ENCODE data around the gene PIN1. TPM values are rescaled to one million over a fixed set of nuclear protein-coding genes. Genes with fewer than 3 reads are reported as not detected.
"Not testable (repeated sequence)": the region's sequence is repeated elsewhere in the genome, so short reads cannot be mapped to it uniquely, and the experiment has no call there.

PIN1 gene
- total RNA-seq, 6 experiments from 2014 or later: 19.9 to 54.5 (median 24.8) TPM

DNA sequence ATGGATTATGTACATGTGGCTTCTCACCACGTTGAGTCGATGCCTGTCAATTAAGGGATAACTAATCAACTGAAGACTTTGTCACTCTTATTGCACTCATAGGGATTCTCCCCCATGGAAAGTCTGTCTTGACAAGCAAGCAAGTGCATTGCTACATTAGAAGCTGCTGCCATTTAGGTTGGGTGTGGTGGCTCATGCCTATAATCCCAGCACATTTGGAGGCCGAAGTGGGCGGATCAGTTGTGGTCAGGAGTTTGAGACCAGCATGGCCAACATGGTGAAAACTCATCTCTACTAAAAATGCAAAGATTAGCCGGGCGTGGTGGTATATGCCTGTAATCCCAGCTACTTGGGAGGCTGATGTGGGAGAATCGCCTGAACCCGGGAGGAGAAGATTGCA lies 48.3 kb upstream of the PIN1 start:
- Histone ChIP-seq H3K36me3 (no peaks in the 10 kb centered on the region), H3K27ac (peak overlapping the region in 1 of 3 donors; percentile 90), H3K4me3 (no peak overlapping the region), H3K4me1 (peaks cover 0 to 16% (median 2%) of the 10 kb centered on the region in 4 donors), H3K27me3 (no peaks in the 10 kb centered on the region), H3K9me3 (no peaks in the 10 kb centered on the region)
- ATAC-seq: no peak
- no peak for DNase-seq
- intact Hi-C loops (cut with DNase I): loop anchor here (5.0 kb wide), 2 partner anchors 160 to 165 kb away; partner anchors contain the start of gene ZNF561 (in 1 of the 2)
- WGBS (ENCODE audit: insufficient coverage, low coverage, low lambda C conversion rate, missing lambda C conversion rate): 93% methylated on average over 4 of the region's 8 CpGs
- TF ChIP-seq, protein P1, sequence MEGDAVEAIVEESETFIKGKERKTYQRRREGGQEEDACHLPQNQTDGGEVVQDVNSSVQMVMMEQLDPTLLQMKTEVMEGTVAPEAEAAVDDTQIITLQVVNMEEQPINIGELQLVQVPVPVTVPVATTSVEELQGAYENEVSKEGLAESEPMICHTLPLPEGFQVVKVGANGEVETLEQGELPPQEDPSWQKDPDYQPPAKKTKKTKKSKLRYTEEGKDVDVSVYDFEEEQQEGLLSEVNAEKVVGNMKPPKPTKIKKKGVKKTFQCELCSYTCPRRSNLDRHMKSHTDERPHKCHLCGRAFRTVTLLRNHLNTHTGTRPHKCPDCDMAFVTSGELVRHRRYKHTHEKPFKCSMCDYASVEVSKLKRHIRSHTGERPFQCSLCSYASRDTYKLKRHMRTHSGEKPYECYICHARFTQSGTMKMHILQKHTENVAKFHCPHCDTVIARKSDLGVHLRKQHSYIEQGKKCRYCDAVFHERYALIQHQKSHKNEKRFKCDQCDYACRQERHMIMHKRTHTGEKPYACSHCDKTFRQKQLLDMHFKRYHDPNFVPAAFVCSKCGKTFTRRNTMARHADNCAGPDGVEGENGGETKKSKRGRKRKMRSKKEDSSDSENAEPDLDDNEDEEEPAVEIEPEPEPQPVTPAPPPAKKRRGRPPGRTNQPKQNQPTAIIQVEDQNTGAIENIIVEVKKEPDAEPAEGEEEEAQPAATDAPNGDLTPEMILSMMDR (IDR thresholded peaks at IDR 0.05): no peak
- no peak for TF ChIP-seq POLR2A (IDR thresholded peaks at IDR 0.05)

DNA sequence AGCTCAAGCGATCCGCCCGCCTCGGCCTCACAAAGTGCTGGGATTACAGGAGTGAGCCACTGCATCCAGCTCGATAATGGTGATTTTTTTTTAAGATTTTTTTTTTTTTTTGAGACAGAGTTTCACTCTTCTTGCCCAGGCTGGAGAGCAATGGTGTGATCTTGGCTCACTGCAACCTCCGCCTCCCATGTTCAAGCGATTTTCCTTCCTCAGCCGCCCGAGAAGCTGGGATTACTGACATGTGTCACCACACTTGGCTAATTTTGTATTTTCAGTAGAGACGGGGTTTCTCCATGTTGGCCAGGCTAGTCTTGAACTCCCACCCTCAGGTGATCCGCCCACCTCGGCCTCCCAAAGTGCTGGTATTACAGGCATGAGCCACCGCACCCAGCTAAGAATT lies 46.5 kb upstream of the PIN1 start:
- not testable (repeated sequence) for ATAC-seq, H3K36me3 ChIP-seq, H3K4me3 ChIP-seq, H3K9me3 ChIP-seq, DNase-seq, H3K27me3 ChIP-seq, H3K27ac ChIP-seq
- intact Hi-C loops (cut with DNase I): loop anchor here (5.0 kb wide), 2 partner anchors 161 to 166 kb away; partner anchors contain the start of gene ZNF561 (in 1 of the 2)
- 79% methylated on average over 9 of the region's 13 CpGs for WGBS (ENCODE audit: insufficient coverage, low coverage, low lambda C conversion rate, missing lambda C conversion rate)
- H3K4me1 ChIP-seq: peaks cover 0 to 16% (median 2%) of the 10 kb centered on the region in 4 donors

DNA sequence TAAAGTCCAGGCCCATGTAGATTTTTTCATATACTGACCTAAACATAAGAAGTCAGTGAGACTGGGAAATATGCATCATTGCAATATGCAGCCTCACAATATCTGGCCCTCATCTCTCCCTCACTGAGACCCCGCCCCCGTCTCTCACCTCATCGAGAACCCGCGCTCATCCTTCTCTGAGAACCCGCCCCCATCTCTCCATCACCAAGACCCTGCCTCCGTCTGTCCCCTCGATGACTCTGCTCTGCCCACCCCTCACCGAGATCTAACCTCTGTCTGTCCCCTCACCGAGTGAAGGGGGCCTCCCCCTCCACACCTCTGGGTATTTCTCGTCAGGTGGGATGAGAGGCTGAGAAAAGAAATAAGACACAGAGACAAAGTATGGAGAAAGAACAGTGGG lies 46.1 kb upstream of the PIN1 start:
- 73% methylated on average over 9 of the region's 11 CpGs for WGBS (ENCODE audit: insufficient coverage, low coverage, low lambda C conversion rate, missing lambda C conversion rate)
- Histone ChIP-seq H3K4me1 (peaks cover 0 to 14% (median 2%) of the 10 kb centered on the region in 4 donors), H3K27ac (no peak overlapping the region), H3K27me3 (no peaks in the 10 kb centered on the region), H3K4me3 (no peak overlapping the region), H3K9me3 (no peaks in the 10 kb centered on the region), H3K36me3 (no peaks in the 10 kb centered on the region)
- ATAC-seq (no peak), DNase-seq (peak in 1 of 3 donors; percentile 51)
- no peak for TF ChIP-seq POLR2A (IDR thresholded peaks at IDR 0.05)
- TF ChIP-seq, protein P1 (IDR thresholded peaks at IDR 0.05): no peak
- intact Hi-C loops (cut with DNase I): loop anchor here (5.0 kb wide), 2 partner anchors 162 to 167 kb away; partner anchors contain the start of gene ZNF561 (in 1 of the 2)

DNA sequence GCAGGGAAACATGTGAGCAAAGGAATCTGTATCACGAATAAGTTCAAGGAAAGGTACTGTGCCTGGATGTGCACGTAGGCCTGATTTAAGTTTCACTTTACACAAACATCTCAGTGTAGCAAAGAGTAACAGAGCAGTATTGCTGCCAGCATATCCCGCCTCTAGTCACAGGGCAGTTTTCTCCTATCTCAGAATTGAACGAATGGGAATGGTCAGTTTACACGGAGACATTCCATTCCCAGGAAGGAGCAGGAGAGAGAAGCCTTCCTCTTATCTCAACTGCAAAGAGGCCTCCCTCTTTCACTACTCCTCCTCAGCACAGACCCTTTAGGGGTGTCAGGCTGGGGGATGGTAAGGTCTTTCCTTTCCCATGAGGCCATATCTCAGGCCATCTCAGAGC lies 45.5 kb upstream of the PIN1 start:
- intact Hi-C loops (cut with DNase I): loop anchor here (5.0 kb wide), 2 partner anchors 162 to 167 kb away; partner anchors contain the start of gene ZNF561 (in 1 of the 2)
- 29% methylated on average over 5 of the region's 5 CpGs for WGBS (ENCODE audit: insufficient coverage, low coverage, low lambda C conversion rate, missing lambda C conversion rate)
- DNase-seq, H3K4me1 ChIP-seq, H3K27me3 ChIP-seq, ATAC-seq, H3K4me3 ChIP-seq, H3K27ac ChIP-seq, H3K36me3 ChIP-seq, H3K9me3 ChIP-seq: not testable (repeated sequence)

DNA sequence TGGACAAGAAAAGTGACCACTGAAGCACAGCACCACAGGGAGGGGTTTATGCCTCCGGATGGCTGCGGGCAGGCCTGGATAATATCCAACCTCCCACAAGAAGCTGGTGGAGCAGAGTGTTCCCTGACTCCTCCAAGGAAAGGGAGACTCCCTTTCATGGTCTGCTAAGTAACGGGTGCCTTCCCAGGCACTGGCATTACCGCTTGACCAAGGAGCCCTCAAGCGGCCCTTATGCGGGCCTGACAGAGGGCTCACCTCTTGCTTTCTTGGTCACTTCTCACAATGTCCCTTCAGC lies 44.1 kb upstream of the PIN1 start:
- DNase-seq; H3K36me3 ChIP-seq; ATAC-seq; intact Hi-C loops (cut with DNase I); H3K4me1 ChIP-seq; H3K27me3 ChIP-seq; H3K9me3 ChIP-seq; H3K27ac ChIP-seq: not testable (repeated sequence)
- WGBS (ENCODE audit: insufficient coverage, low coverage, low lambda C conversion rate, missing lambda C conversion rate): 73% methylated on average over 2 of the region's 6 CpGs
- peak overlapping the region in 1 of 3 donors; percentile 39 for H3K4me3 ChIP-seq

DNA sequence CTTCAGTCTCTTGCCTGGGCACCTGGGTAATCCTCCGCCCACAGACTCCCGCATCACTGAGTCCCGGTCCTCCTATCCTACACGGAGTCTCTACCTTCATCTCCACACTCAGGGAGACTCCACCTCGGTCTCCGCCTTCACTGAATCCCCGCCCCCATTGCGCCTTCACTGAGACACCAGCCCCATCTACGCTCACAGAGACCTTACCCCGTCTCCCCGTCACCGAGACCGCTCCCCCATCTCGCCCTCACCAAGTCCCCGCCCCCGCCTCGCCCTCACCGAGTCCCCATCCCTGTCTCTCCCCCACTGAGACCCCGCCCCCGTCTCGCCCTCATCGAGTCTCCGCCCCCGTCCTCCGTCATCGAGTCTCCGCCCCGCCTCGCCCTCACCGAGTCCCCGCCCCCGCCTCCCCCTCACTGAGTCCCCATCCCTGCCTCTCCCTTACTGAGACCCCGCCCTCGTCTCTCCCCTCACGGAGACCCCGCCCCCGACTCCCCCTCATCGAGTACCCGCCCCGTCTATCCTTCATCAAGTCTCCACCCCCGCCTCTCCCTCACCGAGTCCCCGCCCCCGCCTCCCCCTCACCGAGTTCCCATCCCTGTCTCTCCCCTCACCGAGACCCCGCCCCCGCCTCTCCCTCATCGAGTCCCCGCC lies 43.4 kb upstream of the PIN1 start:
- TF ChIP-seq, protein P1 (IDR thresholded peaks at IDR 0.05): no peak
- TF ChIP-seq POLR2A (IDR thresholded peaks at IDR 0.05): no peak
- intact Hi-C loops (cut with DNase I): no loop called here
- no peaks in the 10 kb centered on the region for H3K36me3 ChIP-seq
- 1% methylated on average over 49 of the region's 50 CpGs for WGBS (ENCODE audit: insufficient coverage, low coverage, low lambda C conversion rate, missing lambda C conversion rate)
- peak overlapping the region in 2 of 3 donors; percentile 23 to 40 for H3K27ac ChIP-seq
- peaks cover 0 to 4% (median 0%) of the 10 kb centered on the region in 4 donors for H3K4me1 ChIP-seq
- H3K27me3 ChIP-seq: no peaks in the 10 kb centered on the region
- peak overlapping the region; percentile 29 to 48 (median 41) for H3K4me3 ChIP-seq
- no peaks in the 10 kb centered on the region for H3K9me3 ChIP-seq
- peak; percentile 97 to 98 (median 98) for DNase-seq
- peak; percentile 75 to 85 (median 81) for ATAC-seq

Measured in right lobe of liver (tissue), 6 donors.